DMS153 treated with DMSO at 0.1 percent for 48 hours (cell line): ENCODE data around the gene GALNTL6.
"Not testable (repeated sequence)": the region's sequence is repeated elsewhere in the genome, so short reads cannot be mapped to it uniquely, and the experiment has no call there.

Experiments
- DNase-seq: peaks from one replicate; lab custom pipeline; 2025; ENCODE audit not compliant: unreplicated experiment; lab: John Stamatoyannopoulos, UW

The GALNTL6 gene

GRCh38 chr4:172845281-172845680, 1032.1 kb downstream of the GALNTL6 start:
- DNase-seq = no peak

GRCh38 chr4:172850838-172851237, 1037.6 kb downstream of the GALNTL6 start:
- DNase-seq = no peak

- no peak for DNase-seq
These were observed 1038.3 kb downstream of the GALNTL6 start for GRCh38 chr4:172851534-172851933.

- no peak for DNase-seq
These were observed 1043.8 kb downstream of the GALNTL6 start for GRCh38 chr4:172857026-172857425.

- DNase-seq = no peak
These were observed 1045.6 kb downstream of the GALNTL6 start for GRCh38 chr4:172858731-172859230.

GRCh38 chr4:172865103-172865502, 1051.9 kb downstream of the GALNTL6 start:
- DNase-seq = no peak

GRCh38 chr4:172865531-172866127, 1052.4 kb downstream of the GALNTL6 start:
- DNase-seq = no peak

- no peak for DNase-seq
These were observed 1053.2 kb downstream of the GALNTL6 start for GRCh38 chr4:172866421-172866820.

- DNase-seq = no peak
These were observed 1054.6 kb downstream of the GALNTL6 start for GRCh38 chr4:172867835-172868234.

GRCh38 chr4:172868271-172868670, 1055.1 kb downstream of the GALNTL6 start:
- no peak for DNase-seq

- DNase-seq = no peak
These were observed 1056.5 kb downstream of the GALNTL6 start for GRCh38 chr4:172869621-172870268.

GRCh38 chr4:172871381-172871780, 1058.2 kb downstream of the GALNTL6 start:
- no peak for DNase-seq

- no peak for DNase-seq
These were observed 1061.7 kb downstream of the GALNTL6 start for GRCh38 chr4:172874944-172875343.

GRCh38 chr4:172876394-172876793, 1063.2 kb downstream of the GALNTL6 start:
- no peak for DNase-seq

- DNase-seq = no peak
These were observed 1068.4 kb downstream of the GALNTL6 start for GRCh38 chr4:172881645-172882044.

GRCh38 chr4:172887358-172887757, 1074.2 kb downstream of the GALNTL6 start:
- DNase-seq = not testable (repeated sequence)

- DNase-seq = no peak
These were observed 1074.8 kb downstream of the GALNTL6 start for GRCh38 chr4:172887959-172888358.

GRCh38 chr4:172892300-172892699, 1079.1 kb downstream of the GALNTL6 start:
- DNase-seq = no peak

GRCh38 chr4:172895699-172896098, 1082.5 kb downstream of the GALNTL6 start:
- DNase-seq = no peak

GRCh38 chr4:172897046-172897445, 1083.8 kb downstream of the GALNTL6 start:
- DNase-seq = no peak

- no peak for DNase-seq
These were observed 1085.5 kb downstream of the GALNTL6 start for GRCh38 chr4:172898715-172899114.

- no peak for DNase-seq
These were observed 1086.7 kb downstream of the GALNTL6 start for GRCh38 chr4:172899861-172900260.

GRCh38 chr4:172900900-172901299, 1087.7 kb downstream of the GALNTL6 start:
- DNase-seq = no peak
